K562 (cell line): ENCODE results near the gene TMEM229B. TPM values are rescaled to one million over a fixed set of nuclear protein-coding genes. Genes with fewer than 3 reads are reported as not detected.

Experiments
- ATAC-seq: fragments of 200-7000 bp; cut with Tn5 transposase; 3 replicates; pipeline ENCODE4 v1.9.1; 2020; ENCODE audit warnings: moderate library complexity
- BruUV-seq: library from RNA; stranded (reverse); fragments of 400-500 nt; replicated peaks from 2 replicates; lab custom pipeline; 2021; lab: Mats Ljungman, UMichigan
- CTCF ChIA-PET: fragments of 300-600 bp; formaldehyde crosslinking; extraction: SDS; loops from one replicate; lab custom pipeline; 2021; ENCODE audit warnings: low intra/inter-chr PET ratio; lab: Yijun Ruan, JAX
- POLR2A ChIA-PET: fragments of 300-600, 350-650 bp; sonication (Branson Sonifier 250); formaldehyde crosslinking; extraction: SDS; loops from one replicate; lab custom pipeline; 2021; ENCODE audit warnings: antibody characterized with exemption, inconsistent platforms; lab: Yijun Ruan, JAX
- DNase-seq, 4 experiments: peaks; one replicate each; pipeline versions ENCODE4 v3.0.0 to v3.0.0-alpha.2; 2011 to 2018; ENCODE audit warnings: low spot score in 3 of 4, mixed read lengths in 3 of 4; ENCODE audit errors: extremely low read depth in 1 of 4
- FAIRE-seq: peaks from 2 replicates; lab custom pipeline; 2011; peaks lifted over from hg19 to GRCh38; lab: Jason Lieb, UNC
- H2AFZ ChIP-seq: 2 replicates; pipeline ENCODE4 v1.6.0; 2011; ENCODE audit warnings: low read depth, low read length, control low read depth, inconsistent platforms
- H3K27ac ChIP-seq: fragments of 200-600 bp; 3 replicates; pipeline ENCODE4 v1.8.0; 2011; ENCODE audit warnings: low read depth, mild to moderate bottlenecking, control low read depth, inconsistent platforms, low read length, moderate library complexity, mixed read lengths; ENCODE audit errors: extremely low read depth
- H3K27me3 ChIP-seq, 2 experiments: fragments of 300-600 bp in 1 of 2; 2 replicates in 1 of 2; 3 replicates in 1 of 2; pipeline versions ENCODE4 v1.6.0 to v1.8.0; 2011; ENCODE audit warnings: inconsistent platforms in 2 of 2, low read length in 2 of 2, mild to moderate bottlenecking in 1 of 2, mixed read lengths in 1 of 2, moderate library complexity in 1 of 2; ENCODE audit not compliant: control insufficient read depth in 2 of 2, insufficient read depth in 2 of 2
- H3K36me3 ChIP-seq: fragments of 300-600 bp; 3 replicates; pipeline ENCODE4 v1.8.0; 2011; ENCODE audit warnings: mild to moderate bottlenecking, low read length, inconsistent platforms; ENCODE audit not compliant: control insufficient read depth, insufficient read depth
- H3K4me1 ChIP-seq, 2 experiments: fragments of 200-600 bp in 1 of 2; replicated peaks in 1 of 2; 2 replicates in 1 of 2; 3 replicates in 1 of 2; pipeline versions ENCODE4 v1.5.1 to v1.8.0; 2011; ENCODE audit warnings: inconsistent platforms in 2 of 2, low read length in 2 of 2, mild to moderate bottlenecking in 1 of 2, mixed read lengths in 1 of 2, moderate library complexity in 1 of 2; ENCODE audit not compliant: control insufficient read depth in 2 of 2, insufficient read depth in 2 of 2
- H3K4me2 ChIP-seq: 2 replicates; pipeline ENCODE4 v1.6.1; 2011; ENCODE audit warnings: low read length, control low read depth, inconsistent platforms, mixed read lengths; ENCODE audit not compliant: insufficient read depth
- H3K4me3 ChIP-seq: fragments of 200-600 bp; sonication (generic), shearing (Covaris generic); 2 replicates; pipeline ENCODE4 v1.5.1; 2016; ENCODE audit warnings: control low read depth, inconsistent platforms
- H3K79me2 ChIP-seq: fragments of 200-600 bp; 3 replicates; pipeline ENCODE4 v1.8.0; 2011; ENCODE audit warnings: low read length, inconsistent platforms; ENCODE audit not compliant: control insufficient read depth, insufficient read depth
- H3K9ac ChIP-seq, 2 experiments: 2 replicates each; pipeline versions ENCODE4 v1.6.0 to v1.6.1; 2011; ENCODE audit warnings: low read depth in 2 of 2, low read length in 2 of 2, control low read depth in 1 of 2, inconsistent platforms in 1 of 2, mild to moderate bottlenecking in 1 of 2, mixed read lengths in 1 of 2; ENCODE audit not compliant: insufficient read depth in 1 of 2
- H3K9me1 ChIP-seq: one replicate; pipeline ENCODE4 v1.6.0; 2011; ENCODE audit warnings: inconsistent platforms, mild to moderate bottlenecking, low read length, moderate library complexity; ENCODE audit not compliant: control insufficient read depth, insufficient read depth
- H3K9me3 ChIP-seq: replicated peaks from 2 replicates; pipeline ENCODE4 v1.5.1; 2011; ENCODE audit warnings: low read depth, low read length, inconsistent platforms; ENCODE audit not compliant: control insufficient read depth, insufficient read depth
- H4K20me1 ChIP-seq: replicated peaks from 2 replicates; pipeline ENCODE4 v1.6.1; 2011; ENCODE audit warnings: low read length, inconsistent platforms, mixed read lengths; ENCODE audit not compliant: control insufficient read depth, insufficient read depth
- HOMEZ ChIP-seq: fragments of 250-450 bp; sonication (Bioruptor Pico); IDR thresholded peaks from 2 replicates; pipeline ENCODE4 v1.4.0; 2020; ENCODE audit warnings: mild to moderate bottlenecking, moderate library complexity
- HOXB6 ChIP-seq: fragments of 250-450 bp; sonication (Bioruptor Pico); IDR thresholded peaks from 2 replicates; pipeline ENCODE4 v1.5.1; 2022; ENCODE audit warnings: mild to moderate bottlenecking, borderline replicate concordance
- KAT7 ChIP-seq: sonication (generic); formaldehyde crosslinking; IDR thresholded peaks from 2 replicates; pipeline ENCODE4 v1.8.0; 2022; ENCODE audit warnings: missing genetic modification reagents, mild to moderate bottlenecking, borderline replicate concordance
- KHSRP ChIP-seq: fragments of 450-650 bp; IDR thresholded peaks from 2 replicates; pipeline ENCODE4 v1.6.1; 2017
- SMC3 ChIP-seq: conservative IDR thresholded peaks from 2 replicates; pipeline ENCODE4 v1.6.1; 2011; ENCODE audit warnings: low read depth, low read length, improper control_type of control experiment; ENCODE audit not compliant: insufficient read depth
- WGBS: fragments of 100-300 bp; shearing (Covaris generic); methylation state at CpG from one replicate; pipeline ENCODE4 v1.1.6; 2016; ENCODE audit warnings: low coverage, mixed read lengths; ENCODE audit not compliant: insufficient coverage; ENCODE audit errors: missing lambda C conversion rate; 5-methylcytosine and 5-hydroxymethylcytosine counted together
- in situ Hi-C: fragments of 300-500 bp; cut with MboI; formaldehyde crosslinking; loops from 4 replicates; pipeline ENCODE4 v1.15.0; 2018; ENCODE audit warnings: inconsistent platforms, mixed read lengths
- intact Hi-C: fragments of 100-400 bp; cut with micrococcal nuclease; formaldehyde crosslinking; loops from 2 replicates; pipeline ENCODE4 v1.14.2; 2022
- polyA plus RNA-seq, 8 experiments: library from polyadenylated mRNA; depleted of rRNA in 4 of 8; stranded (reverse) in 5 of 8; unstranded in 3 of 8; fragments of >200 nt; fragmentation: Nextera tagmentation in 2 of 8; fragmentation: Illumina TruSeq in 1 of 8; extraction: Ambion mirVana in 2 of 8; extraction: Trizol in 1 of 8; gene quantifications; 2 replicates each; pipeline versions ENCODE4 v1.2.1 to v1.2.3, GENCODE V29; 2011 to 2014; ENCODE audit warnings: inconsistent platforms in 1 of 8, missing spikeins in 1 of 8
- total RNA-seq, 7 experiments: library from RNA; depleted of rRNA in 6 of 7; stranded (reverse); fragments of >200 nt in 6 of 7; fragmentation: Illumina TruSeq in 2 of 7; extraction: Trizol in 2 of 7; gene quantifications; 2 replicates each; pipeline versions ENCODE4 v1.2.1 to v1.2.3, GENCODE V29; 2011 to 2021; ENCODE audit warnings: low replicate concordance in 1 of 7
- TF ChIP-seq, protein P1 (sequence below): fragments of 250-450 bp; sonication (Bioruptor Pico); IDR thresholded peaks from 2 replicates; pipeline ENCODE4 v1.4.0; 2020; ENCODE audit warnings: mild to moderate bottlenecking, moderate library complexity, borderline replicate concordance

The TMEM229B gene
- total and polyA plus RNA-seq, 9 of the 15 experiments (the other 6 are each of a cell fraction or from before 2014, with no cell fraction given), result not detected

GRCh38 chr14:67526676-67527459, 38.3 kb upstream of the TMEM229B start:
- DNase-seq, result peak; percentile 49 to 68 (median 54)
- TF ChIP-seq KHSRP (no peak), SMC3 (peak; percentile 30; the same call in 1 of the 2 replicates), KAT7 (CRISPR knock-in tag) (no peak), HOMEZ (CRISPR knock-in tag) (no peak), HOXB6 (CRISPR knock-in tag) (no peak)
- TF ChIP-seq, protein P1, sequence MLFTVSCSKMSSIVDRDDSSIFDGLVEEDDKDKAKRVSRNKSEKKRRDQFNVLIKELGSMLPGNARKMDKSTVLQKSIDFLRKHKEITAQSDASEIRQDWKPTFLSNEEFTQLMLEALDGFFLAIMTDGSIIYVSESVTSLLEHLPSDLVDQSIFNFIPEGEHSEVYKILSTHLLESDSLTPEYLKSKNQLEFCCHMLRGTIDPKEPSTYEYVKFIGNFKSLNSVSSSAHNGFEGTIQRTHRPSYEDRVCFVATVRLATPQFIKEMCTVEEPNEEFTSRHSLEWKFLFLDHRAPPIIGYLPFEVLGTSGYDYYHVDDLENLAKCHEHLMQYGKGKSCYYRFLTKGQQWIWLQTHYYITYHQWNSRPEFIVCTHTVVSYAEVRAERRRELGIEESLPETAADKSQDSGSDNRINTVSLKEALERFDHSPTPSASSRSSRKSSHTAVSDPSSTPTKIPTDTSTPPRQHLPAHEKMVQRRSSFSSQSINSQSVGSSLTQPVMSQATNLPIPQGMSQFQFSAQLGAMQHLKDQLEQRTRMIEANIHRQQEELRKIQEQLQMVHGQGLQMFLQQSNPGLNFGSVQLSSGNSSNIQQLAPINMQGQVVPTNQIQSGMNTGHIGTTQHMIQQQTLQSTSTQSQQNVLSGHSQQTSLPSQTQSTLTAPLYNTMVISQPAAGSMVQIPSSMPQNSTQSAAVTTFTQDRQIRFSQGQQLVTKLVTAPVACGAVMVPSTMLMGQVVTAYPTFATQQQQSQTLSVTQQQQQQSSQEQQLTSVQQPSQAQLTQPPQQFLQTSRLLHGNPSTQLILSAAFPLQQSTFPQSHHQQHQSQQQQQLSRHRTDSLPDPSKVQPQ (CRISPR knock-in tag), result no peak

More at GRCh38 chr14:67526676-67527459, 38.3 kb upstream of the TMEM229B start:
- in situ Hi-C loops, result loop anchor here (5.0 kb wide), 1 partner anchor 40 kb away; no protein-coding TSS in a partner anchor
- peak; percentile 88 for FAIRE-seq
- Histone ChIP-seq H2AFZ (peak overlapping the region; percentile 64), H3K36me3 (no peaks in the 10 kb centered on the region), H3K4me2 (peak overlapping the region; percentile 46; the same call in 1 of the 2 replicates), H3K27me3 (peaks cover 6 to 21% of the 10 kb centered on the region in 2 experiments; a peak in 3 of 5 replicates), H3K4me1 (no peaks in the 10 kb centered on the region; a peak in 1 of 5 replicates), H3K4me3 (no peak overlapping the region), H3K27ac (no peak overlapping the region), H4K20me1 (no peaks in the 10 kb centered on the region), H3K9ac (no peak overlapping the region), H3K9me3 (no peaks in the 10 kb centered on the region), H3K9me1 (no peaks in the 10 kb centered on the region), H3K79me2 (no peaks in the 10 kb centered on the region)
- intact Hi-C loops, result loop anchor here (1.0 kb wide), 3 partner anchors 29 to 177 kb away; no protein-coding TSS in a partner anchor
- ATAC-seq, result peak; percentile 94
- no TSS peak for BruUV-seq
- POLR2A ChIA-PET, result interaction anchor here (0.6 to 1.0 kb wide), 4 partner anchors 13 to 73 kb away, joined by 3 read pairs; partner anchors contain the start of gene PIGH
- 33% methylated on average over 5 of the region's 8 CpGs for WGBS
- CTCF ChIA-PET, result interaction anchor here (0.6 to 1.5 kb wide), 3 partner anchors 44 to 1060 kb away, joined by 3 to 5 read pairs (median 3); no protein-coding TSS in a partner anchor
